HG03442 (cell line): ENCODE measurements around the gene MOCS1.
"Not testable (repeated sequence)": the region's sequence is repeated elsewhere in the genome, so short reads cannot be mapped to it uniquely, and the experiment has no call there.

Experiments used
- ATAC-seq: cut with Tn5 transposase; IDR thresholded peaks from one replicate; pipeline ENCODE4 v1.9.1; 2021; ENCODE audit warnings: mild to moderate bottlenecking, moderate library complexity; ENCODE audit not compliant: unreplicated experiment

Gene MOCS1

GRCh38 chr6:39934131-39934757 lies at the start of gene MOCS1:
Gene MOCS1, minus strand, starts transcription at chr6:39934462. Its CDS starts 45 bp downstream, at chr6:39934417.
- ATAC-seq = no peak

GRCh38 chr6:39984051-39984450 lies 49.8 kb upstream of the MOCS1 start:
- no peak for ATAC-seq

GRCh38 chr6:39983193-39983592 lies 48.9 kb upstream of the MOCS1 start:
- ATAC-seq = no peak

- ATAC-seq = no peak
These were observed 48.5 kb upstream of the MOCS1 start for GRCh38 chr6:39982720-39983119.

- ATAC-seq = no peak
These were observed 46.7 kb upstream of the MOCS1 start for GRCh38 chr6:39980839-39981580.

GRCh38 chr6:39979461-39980328 lies 45.4 kb upstream of the MOCS1 start:
- no peak for ATAC-seq

- no peak for ATAC-seq
These were observed 44.0 kb upstream of the MOCS1 start for GRCh38 chr6:39978240-39978639.

- ATAC-seq = no peak
These were observed 39.4 kb upstream of the MOCS1 start for GRCh38 chr6:39973661-39974060.

- ATAC-seq = not testable (repeated sequence)
These were observed 38.5 kb upstream of the MOCS1 start for GRCh38 chr6:39972717-39973116.

- ATAC-seq = not testable (repeated sequence)
These were observed 36.9 kb upstream of the MOCS1 start for GRCh38 chr6:39971131-39971530.

- no peak for ATAC-seq
These were observed 31.5 kb upstream of the MOCS1 start for GRCh38 chr6:39965751-39966150.

GRCh38 chr6:39964530-39964929 lies 30.3 kb upstream of the MOCS1 start:
- ATAC-seq = no peak

- no peak for ATAC-seq
These were observed 29.8 kb upstream of the MOCS1 start for GRCh38 chr6:39964094-39964493.

GRCh38 chr6:39962831-39963230 lies 28.6 kb upstream of the MOCS1 start:
- no peak for ATAC-seq

GRCh38 chr6:39961178-39961577 lies 26.9 kb upstream of the MOCS1 start:
- no peak for ATAC-seq

GRCh38 chr6:39958947-39959346 lies 24.7 kb upstream of the MOCS1 start:
- ATAC-seq = no peak

- ATAC-seq = no peak
These were observed 22.7 kb upstream of the MOCS1 start for GRCh38 chr6:39956936-39957335.

GRCh38 chr6:39953076-39953618 lies 18.9 kb upstream of the MOCS1 start:
- no peak for ATAC-seq

GRCh38 chr6:39952167-39952566 lies 17.9 kb upstream of the MOCS1 start:
- ATAC-seq = no peak

- ATAC-seq = no peak
These were observed 17.5 kb upstream of the MOCS1 start for GRCh38 chr6:39951716-39952115.

- no peak for ATAC-seq
These were observed 16.9 kb upstream of the MOCS1 start for GRCh38 chr6:39951191-39951590.
